GM21360 (cell line): ENCODE results near the gene FNDC8.
"Not testable (repeated sequence)": the region's sequence is repeated elsewhere in the genome, so short reads cannot be mapped to it uniquely, and the experiment has no call there.

Source experiments
- ATAC-seq: cut with Tn5 transposase; IDR thresholded peaks from one replicate; pipeline ENCODE4 v1.9.1; 2021; ENCODE audit warnings: mild to moderate bottlenecking, moderate library complexity; ENCODE audit not compliant: unreplicated experiment

Gene FNDC8

DNA sequence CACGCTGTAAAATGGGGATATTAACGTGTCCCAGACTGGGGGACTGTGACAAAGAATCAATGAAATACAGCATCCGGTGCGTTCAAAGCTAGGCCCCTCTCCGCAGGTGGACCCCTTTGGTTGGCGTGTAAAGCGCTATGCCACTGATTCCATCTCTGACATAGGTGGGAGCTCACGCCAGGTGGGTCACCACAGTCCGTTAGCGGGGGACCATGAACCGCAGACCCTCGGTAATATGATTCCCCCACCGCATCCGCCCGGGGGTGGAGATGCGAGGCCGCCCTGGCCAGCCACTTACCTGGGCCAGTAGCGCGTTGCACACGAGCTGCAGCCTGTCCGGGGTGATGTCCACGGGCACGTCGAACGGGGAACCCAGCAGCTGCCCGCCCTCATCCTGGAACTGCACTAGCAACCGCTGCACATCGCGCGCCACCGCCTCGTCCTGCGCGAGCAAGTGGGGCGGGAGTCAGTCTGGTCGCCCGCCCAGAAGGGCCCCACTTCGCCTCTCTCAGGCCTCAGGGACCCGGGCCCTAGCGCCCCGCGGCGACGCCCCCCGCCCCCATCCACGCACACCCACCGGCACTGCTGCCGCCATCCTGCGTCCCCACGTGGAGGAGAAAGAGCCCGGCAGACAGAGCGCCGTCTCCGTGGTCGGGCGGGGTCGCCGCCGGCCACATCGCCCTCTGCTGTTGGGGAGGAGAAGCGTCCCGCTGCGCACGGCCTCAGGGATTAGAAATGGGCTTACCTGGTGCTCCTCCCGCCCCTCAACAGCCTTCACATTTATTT, 20.5 kb downstream of the FNDC8 start, which contains the start of gene NLE1:
NLE1 (minus strand) TSS at position 623 of the 786 bp plus-strand sequence; CDS start at position 595, 28 bp downstream.
- ATAC-seq: peak; percentile 88

DNA sequence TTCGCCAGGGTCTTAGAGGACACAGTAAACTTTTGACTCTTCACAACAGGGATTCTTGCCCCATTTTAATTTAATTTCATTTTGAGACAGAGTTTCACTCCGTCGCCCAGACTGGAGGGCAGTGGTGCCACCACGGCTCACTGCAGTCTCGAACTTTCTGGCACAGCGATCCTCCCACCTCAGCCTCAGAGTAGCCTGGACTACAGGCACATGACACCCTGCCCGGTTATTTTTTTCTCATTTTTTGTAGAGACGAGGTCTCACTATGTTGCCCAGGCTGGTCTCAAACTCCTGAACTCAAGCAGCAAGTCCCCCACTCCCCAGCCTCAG, 21.0 kb downstream of the FNDC8 start:
- ATAC-seq: no peak

DNA sequence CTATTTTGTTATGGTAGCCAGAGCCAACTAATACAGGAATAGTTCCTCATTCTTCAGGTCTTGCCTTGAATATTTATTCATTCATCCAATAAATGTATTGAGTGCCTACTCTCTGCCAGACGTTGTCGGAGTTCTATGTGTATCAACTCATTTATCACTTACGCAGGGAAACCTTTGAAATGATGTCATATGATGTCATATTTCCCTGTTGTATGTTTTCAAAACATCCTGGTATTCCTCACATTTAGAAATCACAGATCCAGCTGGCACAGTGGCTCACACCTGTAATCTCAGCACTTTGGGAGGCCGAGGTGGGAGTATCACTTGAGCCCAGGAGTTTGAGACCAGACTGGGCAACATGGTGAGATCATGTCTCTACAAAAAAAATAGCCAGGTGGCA, 23.4 kb downstream of the FNDC8 start:
- no peak for ATAC-seq

DNA sequence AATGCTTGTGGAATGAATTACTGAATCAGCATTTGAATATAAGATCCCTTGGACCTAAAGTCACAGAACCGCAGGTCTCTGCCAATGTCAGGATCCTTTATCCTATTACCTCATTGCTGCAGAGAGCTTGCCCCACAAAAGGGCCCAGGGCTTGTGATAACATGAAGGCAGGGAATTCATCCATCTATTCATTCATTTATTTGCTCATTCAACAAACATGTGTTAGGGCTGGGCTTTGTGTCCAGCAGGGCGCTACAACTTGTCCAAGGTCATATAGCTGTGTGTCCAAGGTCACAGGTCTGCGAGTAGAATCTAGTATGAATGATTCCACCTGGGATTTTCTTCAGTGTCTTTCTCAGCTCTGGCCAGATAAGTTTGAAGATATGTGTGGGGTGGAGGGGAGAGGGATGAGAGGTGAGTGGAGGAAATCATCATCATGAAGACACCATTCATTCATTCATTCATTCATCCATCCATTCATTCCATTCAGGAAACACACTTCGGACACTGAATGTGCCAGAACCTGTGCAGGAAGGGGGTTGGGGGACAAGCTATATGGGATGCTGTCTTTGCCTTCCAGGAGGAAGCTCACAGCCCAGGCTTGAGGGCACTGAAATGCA, 24.9 kb downstream of the FNDC8 start:
- no peak for ATAC-seq

DNA sequence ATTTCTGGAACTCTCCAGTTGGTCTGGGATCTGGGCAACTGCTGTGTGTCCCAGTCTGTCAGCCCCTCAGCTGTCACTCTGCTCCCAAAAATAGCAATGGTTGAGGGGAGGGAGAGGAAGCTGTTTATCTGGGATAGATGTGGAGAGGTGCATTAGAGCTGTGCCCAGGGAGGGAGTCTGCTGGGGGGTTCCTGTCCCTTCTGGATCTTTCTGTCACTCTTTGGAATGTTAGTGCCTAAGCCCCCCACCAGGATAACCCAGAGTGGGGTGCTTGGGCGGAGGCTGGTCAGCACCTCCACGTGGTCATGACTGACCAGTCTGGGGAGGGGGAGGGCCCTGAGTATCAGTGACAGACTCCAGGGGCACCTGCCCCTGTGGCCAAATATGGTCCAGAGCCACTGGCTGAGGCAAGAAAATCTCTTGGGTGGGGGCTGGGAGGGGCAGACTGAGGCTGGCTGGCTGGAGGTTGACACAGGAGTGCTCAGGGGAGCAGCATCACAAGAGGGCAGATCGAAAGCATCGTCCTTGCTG, 26.0 kb downstream of the FNDC8 start, which contains the start of gene UNC45B:
UNC45B (plus strand) TSS at position 443 of the 531 bp plus-strand sequence. CDS start 447 bp downstream, outside the sequence.
- no peak for ATAC-seq

GRCh38 chr17:35148144-35148543, 26.7 kb downstream of the FNDC8 start:
- ATAC-seq: no peak

DNA sequence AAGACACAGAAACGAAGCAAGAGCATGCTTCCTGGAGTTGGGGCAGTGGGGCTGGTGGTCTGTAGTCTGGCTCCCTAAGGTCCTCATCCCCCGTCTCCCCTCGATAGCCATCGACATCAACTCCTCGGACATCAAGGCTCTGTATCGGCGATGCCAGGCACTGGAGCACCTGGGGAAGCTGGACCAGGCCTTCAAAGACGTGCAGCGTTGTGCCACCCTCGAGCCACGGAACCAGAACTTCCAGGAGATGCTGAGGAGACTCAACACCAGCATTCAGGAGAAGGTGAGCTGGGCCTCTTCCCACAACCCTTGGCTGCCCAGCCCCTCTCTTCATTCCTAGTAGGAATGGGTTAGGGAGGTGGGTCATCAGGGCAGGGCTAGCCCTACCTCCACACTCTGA, 28.5 kb downstream of the FNDC8 start:
- no peak for ATAC-seq

DNA sequence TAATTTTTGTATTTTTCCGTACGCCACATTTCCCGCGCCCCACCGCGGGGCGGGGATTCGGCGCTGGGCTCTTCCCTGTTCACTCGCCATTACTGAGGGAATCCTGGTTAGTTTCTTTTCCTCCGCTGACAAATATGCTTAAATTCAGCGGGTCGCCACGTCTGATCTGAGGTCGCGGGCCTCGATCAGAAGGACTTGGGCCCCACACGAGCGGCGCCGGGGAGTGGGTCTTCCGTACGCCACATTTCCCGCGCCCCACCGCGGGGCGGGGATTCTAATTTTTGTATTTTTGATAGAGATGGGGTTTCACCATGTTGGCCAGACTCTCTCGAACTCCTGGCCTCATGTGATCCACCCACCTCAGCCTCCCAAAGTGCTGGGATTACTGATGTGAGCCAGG, 29.7 kb downstream of the FNDC8 start:
- not testable (repeated sequence) for ATAC-seq

DNA sequence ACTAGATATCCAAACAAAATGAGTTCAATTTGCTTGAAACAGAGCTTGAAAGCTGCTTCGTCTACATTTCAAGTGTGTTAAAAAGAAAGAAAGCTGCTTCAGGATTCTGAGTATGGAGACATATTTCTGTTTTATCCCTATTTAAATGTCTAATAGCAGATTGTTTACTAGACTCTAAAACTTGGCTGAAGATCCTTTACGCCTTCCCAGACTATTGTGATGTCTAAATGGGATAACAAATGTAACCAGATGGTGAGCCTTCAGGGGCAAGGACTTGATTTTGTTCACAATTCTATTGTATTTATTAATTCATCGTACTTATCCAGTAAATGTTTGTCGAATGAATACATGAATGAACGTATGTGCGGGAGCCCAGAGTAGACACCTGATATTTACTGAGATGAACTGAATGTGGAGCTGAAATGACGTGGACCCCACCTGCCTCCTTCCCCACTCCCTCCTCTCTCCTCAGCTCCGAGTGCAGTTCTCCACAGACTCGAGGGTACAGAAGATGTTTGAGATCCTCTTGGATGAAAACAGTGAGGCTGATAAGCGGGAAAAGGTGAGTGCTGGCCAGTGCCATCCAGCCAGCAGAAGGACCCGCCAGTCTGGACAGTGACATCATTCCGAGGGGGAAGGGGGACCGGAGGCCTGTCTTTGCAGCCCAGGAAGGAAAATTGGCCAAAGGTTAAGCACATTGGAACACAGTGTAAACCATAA, 31.2 kb downstream of the FNDC8 start:
- no peak for ATAC-seq

GRCh38 chr17:35154196-35155165, 33.1 kb downstream of the FNDC8 start:
- no peak for ATAC-seq

DNA sequence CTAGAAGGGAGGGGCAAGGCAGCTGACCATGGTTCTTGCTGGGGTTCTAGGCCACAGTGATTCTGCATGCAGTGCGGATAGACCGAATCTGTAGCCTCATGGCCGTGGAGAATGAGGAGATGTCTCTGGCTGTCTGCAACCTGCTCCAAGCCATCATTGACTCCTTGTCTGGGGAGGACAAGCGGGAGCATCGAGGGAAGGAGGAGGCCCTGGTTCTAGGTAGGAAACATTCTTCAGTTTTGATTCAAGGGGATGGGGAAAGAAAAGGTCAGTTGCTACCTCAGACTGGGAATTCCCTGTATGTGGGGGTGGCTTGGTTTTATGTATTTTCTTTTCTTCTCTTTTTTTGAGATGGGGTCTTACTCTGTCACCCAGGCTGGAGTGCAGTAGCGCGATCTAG, 33.8 kb downstream of the FNDC8 start:
- no peak for ATAC-seq

- no peak for ATAC-seq
These were observed 38.5 kb downstream of the FNDC8 start for GRCh38 chr17:35159940-35160339.

DNA sequence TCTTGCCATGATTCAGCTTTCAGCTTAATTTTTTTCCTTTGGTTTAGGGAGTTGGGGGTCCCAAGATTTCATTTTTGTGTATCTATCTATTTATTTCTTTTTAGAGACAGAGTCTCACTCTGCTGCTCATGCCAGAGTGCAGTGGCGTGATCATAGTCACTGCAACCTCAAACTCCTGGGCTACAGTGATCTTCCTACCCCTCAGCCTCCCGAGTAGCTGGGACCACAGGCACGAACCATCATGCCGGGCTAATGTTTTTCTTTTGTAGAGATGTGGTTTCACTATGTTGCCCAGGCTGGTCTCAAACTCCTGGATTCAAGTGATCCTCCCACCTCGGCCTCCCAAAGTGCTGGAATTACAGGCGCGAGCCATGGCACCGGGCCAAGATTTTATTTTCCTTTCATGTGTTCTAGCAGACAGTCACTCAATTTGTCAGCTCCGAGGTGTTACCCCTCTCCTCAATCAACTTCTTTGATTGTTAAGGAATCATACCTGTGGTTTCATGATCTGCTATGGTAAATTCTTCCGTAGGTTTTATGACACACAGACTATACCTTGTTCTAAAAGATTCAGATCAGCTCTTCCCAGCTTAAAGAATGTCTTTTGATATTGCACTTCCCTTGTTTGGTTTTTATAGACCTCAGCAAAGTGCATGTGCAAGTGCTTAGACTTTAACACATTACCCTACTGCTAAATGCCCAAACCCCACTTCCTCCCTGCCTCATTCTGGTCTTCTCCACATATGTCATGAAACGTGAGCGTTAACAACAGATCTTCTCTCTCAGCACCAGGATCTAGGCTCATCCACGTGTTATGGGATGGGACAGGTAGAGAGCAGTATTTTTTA, 39.2 kb downstream of the FNDC8 start:
- ATAC-seq: no peak

DNA sequence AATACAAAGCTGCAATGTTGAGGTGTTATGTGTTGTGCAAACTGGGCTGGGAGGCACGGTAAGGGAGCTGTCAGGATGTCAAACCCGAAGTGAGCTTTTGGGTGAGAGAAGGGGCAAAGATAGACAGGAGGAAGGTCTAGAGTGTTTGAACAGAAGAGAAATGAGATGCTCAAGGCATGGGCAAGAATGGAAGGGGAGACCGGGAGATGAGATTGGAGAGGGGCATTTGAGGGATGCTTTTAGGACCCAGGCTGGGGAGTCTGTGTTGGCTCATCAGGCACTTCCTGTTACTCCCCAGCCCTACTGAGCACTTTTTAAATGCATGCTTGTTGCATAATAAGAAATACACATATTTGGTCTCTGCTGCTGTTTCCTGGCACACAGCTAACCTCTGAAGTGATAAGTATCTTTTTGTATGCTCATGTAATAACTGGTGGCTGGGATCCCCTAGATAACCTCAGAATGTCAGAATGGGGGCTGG, 39.9 kb downstream of the FNDC8 start:
- ATAC-seq: no peak

DNA sequence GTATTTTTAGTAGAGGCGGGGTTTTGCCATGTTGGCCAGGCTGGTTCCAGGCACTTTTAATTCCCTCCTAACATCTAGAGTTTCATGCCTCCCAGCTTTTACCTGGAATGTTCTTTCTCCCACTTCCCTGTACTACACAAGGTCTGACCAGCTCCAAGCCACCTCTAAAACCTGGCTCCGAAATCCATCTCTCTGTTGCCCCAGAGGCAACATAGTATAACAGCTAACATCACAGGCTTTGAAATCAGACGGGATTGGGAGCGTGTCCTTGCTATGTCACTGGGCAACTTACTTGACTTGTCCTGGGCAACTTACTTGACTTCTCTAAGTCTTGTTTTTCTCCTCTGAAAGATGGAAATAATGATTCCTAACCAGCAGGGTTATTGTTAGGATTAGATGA, 41.3 kb downstream of the FNDC8 start:
- no peak for ATAC-seq

- no peak for ATAC-seq
These were observed 42.5 kb downstream of the FNDC8 start for GRCh38 chr17:35163886-35164285.

DNA sequence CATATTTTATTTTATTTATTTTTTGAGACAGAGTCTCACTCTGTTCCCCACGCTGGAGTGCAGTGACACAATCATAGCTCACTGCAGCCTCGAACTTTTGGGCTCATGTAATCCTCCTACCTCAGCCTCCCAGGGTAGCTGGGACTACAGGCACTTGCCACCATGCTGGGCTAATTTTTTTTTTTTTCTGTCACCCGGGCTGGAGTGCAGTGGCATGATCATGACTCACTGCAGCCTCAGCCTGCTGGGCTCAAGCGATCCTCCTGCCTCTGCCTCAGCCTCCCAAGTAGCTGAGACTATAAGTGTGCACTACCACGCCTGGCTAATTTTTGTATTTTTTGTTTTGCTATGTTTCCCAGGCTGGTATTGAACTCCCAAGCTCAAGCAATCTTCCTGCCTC, 43.3 kb downstream of the FNDC8 start:
- ATAC-seq: no peak

- no peak for ATAC-seq
These were observed 45.1 kb downstream of the FNDC8 start for GRCh38 chr17:35166526-35166925.

DNA sequence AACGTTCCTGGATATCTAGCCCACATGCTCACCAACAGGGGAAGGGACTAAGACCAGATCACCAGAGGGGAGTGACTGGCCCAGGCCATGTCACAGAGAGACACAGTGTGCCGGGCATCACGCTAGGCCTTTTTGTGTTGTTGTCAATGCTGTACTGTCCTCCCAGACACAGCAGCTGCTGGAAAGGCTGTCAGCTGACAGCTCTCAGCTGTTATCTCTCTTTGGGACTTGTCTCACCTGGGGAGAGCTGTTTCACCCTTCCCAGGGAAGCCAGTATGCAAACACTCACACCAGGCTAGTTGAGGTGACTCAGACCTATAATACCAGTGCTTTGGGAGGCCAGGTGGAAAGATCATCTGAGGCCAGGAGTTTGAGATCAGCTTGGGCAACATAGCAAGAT, 45.6 kb downstream of the FNDC8 start:
- ATAC-seq: no peak
